Suprapubic skin (tissue), 4 donors: ENCODE results near the gene DCK. TPM values are rescaled to one million over a fixed set of nuclear protein-coding genes. Genes with fewer than 3 reads are reported as not detected.

Experiments used
- DNase-seq, 2 donors: peaks; one replicate each; pipeline ENCODE4 v3.0.0-alpha.2; 2019; ENCODE audit warnings: low spot score in 2 of 2
- H3K27ac ChIP-seq: fragments of 200-600 bp; sonication (generic); one replicate; pipeline ENCODE4 v1.5.1; 2019
- H3K27me3 ChIP-seq: fragments of 200-600 bp; sonication (generic); one replicate; pipeline ENCODE4 v1.5.1; 2019
- H3K36me3 ChIP-seq: fragments of 200-600 bp; sonication (generic); one replicate; pipeline ENCODE4 v1.5.1; 2019
- H3K4me1 ChIP-seq: fragments of 200-600 bp; sonication (generic); one replicate; pipeline ENCODE4 v1.5.1; 2019
- H3K4me3 ChIP-seq: fragments of 200-600 bp; sonication (generic); one replicate; pipeline ENCODE4 v1.5.1; 2019; ENCODE audit warnings: mild to moderate bottlenecking
- H3K9me3 ChIP-seq: fragments of 200-600 bp; sonication (generic); one replicate; pipeline ENCODE4 v1.5.1; 2019
- EP300 ChIP-seq: sonication (generic); formaldehyde crosslinking; IDR thresholded peaks from one replicate; pipeline ENCODE4 v1.6.1; 2017; ENCODE audit warnings: antibody characterized with exemption
- POLR2A ChIP-seq, 2 donors: fragments of 450-650 bp; IDR thresholded peaks; one replicate each; pipeline ENCODE4 v1.6.1; 2017; ENCODE audit warnings: antibody characterized with exemption in 2 of 2, mild to moderate bottlenecking in 2 of 2, moderate library complexity in 2 of 2
- POLR2AphosphoS5 ChIP-seq, 3 donors: sonication (generic); formaldehyde crosslinking; IDR thresholded peaks; one replicate each; pipeline ENCODE4 v1.6.1; 2017; ENCODE audit warnings: antibody characterized with exemption in 3 of 3
- WGBS: methylation state at CpG from one replicate; pipeline ENCODE4 v1.1.5; 2018; 5-methylcytosine and 5-hydroxymethylcytosine counted together
- total RNA-seq, 4 donors: library from RNA; depleted of rRNA; stranded (reverse); fragments of >200 nt; gene quantifications; one replicate each; pipeline ENCODE4 v1.1.0, GENCODE V29; 2016
- TF ChIP-seq, protein P1 (sequence below), 2 donors: fragments of 200-600 bp in 1 of 2; fragments of 450-650 bp in 1 of 2; sonication (generic) in 1 of 2; IDR thresholded peaks; one replicate each; pipeline ENCODE4 v1.5.1; 2016 to 2019; ENCODE audit warnings: antibody characterized with exemption in 2 of 2, mild to moderate bottlenecking in 1 of 2, moderate library complexity in 1 of 2

Gene DCK
- total RNA-seq, 4 donors from 2014 or later, result 7.7 to 19.6 (median 15.8) TPM

DNA sequence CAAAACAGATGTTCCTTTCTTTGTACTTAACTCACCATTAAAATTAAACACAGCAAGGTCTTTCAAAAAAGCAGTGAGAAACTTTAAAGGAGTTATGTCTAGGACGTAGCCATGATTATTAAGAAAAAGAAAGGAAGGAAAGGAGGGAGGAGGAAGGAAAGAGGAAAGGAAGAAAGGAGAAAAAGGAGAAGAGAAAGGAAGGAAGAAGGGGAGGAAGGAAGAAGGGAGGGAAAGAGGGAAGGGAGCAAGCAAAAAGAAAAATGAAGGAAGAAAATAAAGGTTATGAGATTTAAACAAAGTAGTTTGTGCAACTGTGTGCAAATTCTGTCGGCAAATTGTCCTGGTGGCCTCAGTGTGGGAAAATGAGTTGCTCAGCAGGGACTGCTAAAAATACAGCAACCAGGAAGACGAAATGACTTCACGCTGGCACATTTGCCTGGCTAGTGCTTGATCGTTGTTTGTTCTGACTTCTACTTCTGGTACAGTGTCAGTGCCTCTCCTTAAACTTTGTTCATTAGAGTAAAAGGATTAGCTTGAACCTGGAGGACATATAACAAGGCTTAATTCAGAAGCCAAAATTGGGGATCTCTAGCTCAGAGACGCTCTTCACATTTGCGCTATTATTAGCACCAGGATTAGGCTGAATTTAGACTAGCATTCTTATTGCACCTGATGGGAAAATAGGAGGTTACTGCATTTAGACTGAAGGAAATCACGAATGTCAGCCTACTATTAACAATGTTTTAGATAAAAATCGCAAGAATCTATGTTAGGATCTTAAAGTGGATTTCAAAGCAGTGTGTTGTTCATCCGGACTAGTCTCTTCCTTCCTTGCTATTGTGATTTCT lies 81.2 kb downstream of the DCK start:
- Histone ChIP-seq H3K36me3 (no peaks in the 10 kb centered on the region), H3K9me3 (no peaks in the 10 kb centered on the region), H3K27me3 (no peaks in the 10 kb centered on the region), H3K4me1 (no peaks in the 10 kb centered on the region), H3K4me3 (no peak overlapping the region), H3K27ac (no peak overlapping the region)
- 45% methylated on average over 10 of the region's 10 CpGs for WGBS
- no peak for DNase-seq
- TF ChIP-seq EP300, result no peak
- no peak for TF ChIP-seq POLR2A (IDR thresholded peaks at IDR 0.05)
- TF ChIP-seq POLR2AphosphoS5 (IDR thresholded peaks at IDR 0.05), result no peak
- TF ChIP-seq, protein P1, sequence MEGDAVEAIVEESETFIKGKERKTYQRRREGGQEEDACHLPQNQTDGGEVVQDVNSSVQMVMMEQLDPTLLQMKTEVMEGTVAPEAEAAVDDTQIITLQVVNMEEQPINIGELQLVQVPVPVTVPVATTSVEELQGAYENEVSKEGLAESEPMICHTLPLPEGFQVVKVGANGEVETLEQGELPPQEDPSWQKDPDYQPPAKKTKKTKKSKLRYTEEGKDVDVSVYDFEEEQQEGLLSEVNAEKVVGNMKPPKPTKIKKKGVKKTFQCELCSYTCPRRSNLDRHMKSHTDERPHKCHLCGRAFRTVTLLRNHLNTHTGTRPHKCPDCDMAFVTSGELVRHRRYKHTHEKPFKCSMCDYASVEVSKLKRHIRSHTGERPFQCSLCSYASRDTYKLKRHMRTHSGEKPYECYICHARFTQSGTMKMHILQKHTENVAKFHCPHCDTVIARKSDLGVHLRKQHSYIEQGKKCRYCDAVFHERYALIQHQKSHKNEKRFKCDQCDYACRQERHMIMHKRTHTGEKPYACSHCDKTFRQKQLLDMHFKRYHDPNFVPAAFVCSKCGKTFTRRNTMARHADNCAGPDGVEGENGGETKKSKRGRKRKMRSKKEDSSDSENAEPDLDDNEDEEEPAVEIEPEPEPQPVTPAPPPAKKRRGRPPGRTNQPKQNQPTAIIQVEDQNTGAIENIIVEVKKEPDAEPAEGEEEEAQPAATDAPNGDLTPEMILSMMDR (IDR thresholded peaks at IDR 0.05), result no peak

Other genes with a start within 250 kb of the DCK start
- gene GRSF1, start 153.8 kb upstream of the DCK start, total RNA-seq, result 10 to 100 TPM; 37.5 to 54.2 (median 46.7) TPM
- gene MOB1B, start 91.3 kb upstream of the DCK start, total RNA-seq, result 10 to 100 TPM in 3 of 4 donors, 1 to 10 TPM in 1; 9.5 to 20.8 (median 15.0) TPM